Measurements from ENCODE around the gene COG4.

DNA sequence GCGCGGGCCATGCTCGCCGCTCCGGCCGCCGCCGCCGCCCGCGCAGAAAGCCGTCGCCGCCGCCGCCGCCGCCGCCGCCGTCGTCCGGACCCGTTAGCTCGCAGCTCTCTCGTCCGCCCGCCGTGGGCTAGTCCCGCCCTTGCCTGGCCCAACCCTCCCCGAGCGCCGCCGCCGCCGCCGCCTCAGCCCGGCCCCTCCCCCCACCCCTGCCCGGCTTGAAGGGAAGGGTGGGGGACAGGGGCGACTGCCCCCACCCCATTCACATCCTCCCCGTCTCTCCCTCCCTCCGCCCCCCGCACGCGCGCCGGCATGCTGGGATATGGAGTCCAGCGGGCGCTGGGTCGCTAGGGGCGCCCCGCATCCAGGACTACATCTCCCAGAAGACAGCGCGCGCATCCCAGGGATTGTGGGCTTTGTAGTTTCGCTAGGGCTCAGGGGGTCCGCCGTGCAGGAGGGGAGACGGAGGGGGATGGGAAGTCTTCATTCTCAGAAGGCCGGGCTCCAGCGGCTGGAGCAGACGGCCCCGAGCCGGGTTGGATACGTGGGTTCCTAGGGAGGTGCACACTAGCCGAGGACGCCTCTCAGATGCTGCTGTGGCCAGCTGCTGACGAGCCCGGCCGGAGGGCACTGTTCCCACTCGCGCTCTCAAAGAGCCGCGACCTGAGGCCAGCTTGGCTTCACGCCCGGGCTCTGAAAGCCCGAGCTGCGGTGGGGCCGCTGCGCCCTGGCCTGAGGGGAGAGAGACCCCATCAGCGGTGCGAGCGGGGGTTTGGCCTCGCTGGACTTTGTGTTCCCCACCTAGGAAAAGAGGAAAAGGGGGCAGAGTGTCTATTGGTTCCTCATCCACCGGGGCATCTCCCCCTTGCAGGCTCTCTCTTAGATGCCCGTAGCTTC is 84.1 kb downstream of the COG4 start, which contains the start of gene ST3GAL2:
- TF ChIP-seq POLR2A (IDR thresholded peaks at IDR 0.05), result no peak
- TF ChIP-seq, protein P1, sequence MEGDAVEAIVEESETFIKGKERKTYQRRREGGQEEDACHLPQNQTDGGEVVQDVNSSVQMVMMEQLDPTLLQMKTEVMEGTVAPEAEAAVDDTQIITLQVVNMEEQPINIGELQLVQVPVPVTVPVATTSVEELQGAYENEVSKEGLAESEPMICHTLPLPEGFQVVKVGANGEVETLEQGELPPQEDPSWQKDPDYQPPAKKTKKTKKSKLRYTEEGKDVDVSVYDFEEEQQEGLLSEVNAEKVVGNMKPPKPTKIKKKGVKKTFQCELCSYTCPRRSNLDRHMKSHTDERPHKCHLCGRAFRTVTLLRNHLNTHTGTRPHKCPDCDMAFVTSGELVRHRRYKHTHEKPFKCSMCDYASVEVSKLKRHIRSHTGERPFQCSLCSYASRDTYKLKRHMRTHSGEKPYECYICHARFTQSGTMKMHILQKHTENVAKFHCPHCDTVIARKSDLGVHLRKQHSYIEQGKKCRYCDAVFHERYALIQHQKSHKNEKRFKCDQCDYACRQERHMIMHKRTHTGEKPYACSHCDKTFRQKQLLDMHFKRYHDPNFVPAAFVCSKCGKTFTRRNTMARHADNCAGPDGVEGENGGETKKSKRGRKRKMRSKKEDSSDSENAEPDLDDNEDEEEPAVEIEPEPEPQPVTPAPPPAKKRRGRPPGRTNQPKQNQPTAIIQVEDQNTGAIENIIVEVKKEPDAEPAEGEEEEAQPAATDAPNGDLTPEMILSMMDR (IDR thresholded peaks at IDR 0.05), result no peak
